Measurements from ENCODE around the gene NRXN3. TPM values are rescaled to one million over a fixed set of nuclear protein-coding genes. Genes with fewer than 3 reads are reported as not detected.

Gene NRXN3
- polyA plus RNA-seq, 1 of the 3 experiments (the other 2 are of a cell fraction): 1.6 TPM

- Histone ChIP-seq H3K4me2 (no peak overlapping the region), H4K20me1 (ENCODE audit: insufficient read depth) (no peaks in the 10 kb centered on the region), H3K79me2 (ENCODE audit: insufficient read depth) (no peaks in the 10 kb centered on the region), H2AFZ (ENCODE audit: low read depth) (no peak overlapping the region), H3K4me3 (ENCODE audit: low read depth in 2 of 2, low read length in 1 of 2) (no peak overlapping the region), H3K27ac (ENCODE audit: low read depth in 2 of 2, low read length in 1 of 2) (no peak overlapping the region), H3K9me3 (no peaks in the 10 kb centered on the region), H3K9ac (no peak overlapping the region), H3K36me3 (replicated peaks in 1 of 2; ENCODE audit: control insufficient read depth in 1 of 2, insufficient read depth in 2 of 2, low read length in 1 of 2) (no peaks in the 10 kb centered on the region), H3K4me1 (ENCODE audit: control insufficient read depth in 1 of 2, insufficient read depth in 2 of 2, low read depth in 1 of 2, low read length in 1 of 2) (peaks cover 0 to 2% of the 10 kb centered on the region in 2 experiments; a peak in 1 of 4 replicates), H3F3A (replicated peaks; ENCODE audit: insufficient read depth) (no peaks in the 10 kb centered on the region), H3K9me2 (no peaks in the 10 kb centered on the region), H3K27me3 (ENCODE audit: insufficient read depth) (no peaks in the 10 kb centered on the region)
- POLR2A ChIA-PET: no interaction called here
- 64% methylated on average over 19 of the region's 21 CpGs for WGBS (ENCODE audit: low lambda C conversion rate)
- CTCF ChIA-PET: no interaction called here
- no peak for DNase-seq
- TF ChIP-seq NFIC (IDR thresholded peaks at IDR 0.05; ENCODE audit: borderline replicate concordance): no peak
- TF ChIP-seq EP300 (IDR thresholded peaks at IDR 0.05; ENCODE audit: borderline replicate concordance in 1 of 2, low read depth in 1 of 2, low read length in 1 of 2): no peak
- TF ChIP-seq CTCF (IDR thresholded peaks at IDR 0.05): no peak
- no peak for TF ChIP-seq REST (IDR thresholded peaks at IDR 0.05; ENCODE audit: low read depth, low read length)
These were observed 3.3 kb downstream of the NRXN3 start for GRCh38 chr14:78173346-78174035.

GRCh38 chr14:78175412-78175811 is 5.2 kb downstream of the NRXN3 start:
- H3K27ac ChIP-seq (ENCODE audit: low read depth in 2 of 2, low read length in 1 of 2): no peak overlapping the region
- POLR2A ChIA-PET: no interaction called here
- no peaks in the 10 kb centered on the region for H3K9me3 ChIP-seq

More at GRCh38 chr14:78175412-78175811, 5.2 kb downstream of the NRXN3 start:
- Histone ChIP-seq H2AFZ (ENCODE audit: low read depth) (no peak overlapping the region), H4K20me1 (ENCODE audit: insufficient read depth) (no peaks in the 10 kb centered on the region), H3K27me3 (ENCODE audit: insufficient read depth) (no peaks in the 10 kb centered on the region), H3K4me1 (ENCODE audit: control insufficient read depth in 1 of 2, insufficient read depth in 2 of 2, low read depth in 1 of 2, low read length in 1 of 2) (peaks cover 0 to under 1% of the 10 kb centered on the region in 2 experiments; a peak in 1 of 4 replicates), H3K4me3 (ENCODE audit: low read depth in 2 of 2, low read length in 1 of 2) (no peak overlapping the region), H3K9me2 (no peaks in the 10 kb centered on the region), H3K79me2 (ENCODE audit: insufficient read depth) (no peaks in the 10 kb centered on the region), H3K4me2 (no peak overlapping the region), H3K9ac (no peak overlapping the region), H3K36me3 (replicated peaks in 1 of 2; ENCODE audit: control insufficient read depth in 1 of 2, insufficient read depth in 2 of 2, low read length in 1 of 2) (no peaks in the 10 kb centered on the region), H3F3A (replicated peaks; ENCODE audit: insufficient read depth) (no peaks in the 10 kb centered on the region)
- WGBS (ENCODE audit: low lambda C conversion rate): 40% methylated on average over 1 of the region's 9 CpGs
- no peak for TF ChIP-seq ZBTB33 (IDR thresholded peaks at IDR 0.05; ENCODE audit: borderline replicate concordance, low read depth)
- no peak for TF ChIP-seq FOSL2 (IDR thresholded peaks at IDR 0.05; ENCODE audit: borderline replicate concordance, low read depth)
- TF ChIP-seq TAF1 (IDR thresholded peaks at IDR 0.05; ENCODE audit: borderline replicate concordance, low read depth, low read length): no peak
- no peak for TF ChIP-seq USF2 (IDR thresholded peaks at IDR 0.05; ENCODE audit: borderline replicate concordance, low read depth, low read length)
- no peak for TF ChIP-seq SIN3A (IDR thresholded peaks at IDR 0.05; ENCODE audit: borderline replicate concordance, low read depth, low read length)
- CTCF ChIA-PET: interaction anchor here (1.0 kb wide), 1 partner anchor 12 kb away, joined by 3 read pairs; no protein-coding TSS in a partner anchor
- no peak for DNase-seq

Data from SK-N-SH (cell line).